Left hindlimb (tissue), 1 donor: ENCODE data around the gene HTR3E.
"Not testable (repeated sequence)": the region's sequence is repeated elsewhere in the genome, so short reads cannot be mapped to it uniquely, and the experiment has no call there.

Experiments used
- DNase-seq: peaks from one replicate; pipeline ENCODE4 v3.0.0-alpha.2; 2018

Gene HTR3E

DNA sequence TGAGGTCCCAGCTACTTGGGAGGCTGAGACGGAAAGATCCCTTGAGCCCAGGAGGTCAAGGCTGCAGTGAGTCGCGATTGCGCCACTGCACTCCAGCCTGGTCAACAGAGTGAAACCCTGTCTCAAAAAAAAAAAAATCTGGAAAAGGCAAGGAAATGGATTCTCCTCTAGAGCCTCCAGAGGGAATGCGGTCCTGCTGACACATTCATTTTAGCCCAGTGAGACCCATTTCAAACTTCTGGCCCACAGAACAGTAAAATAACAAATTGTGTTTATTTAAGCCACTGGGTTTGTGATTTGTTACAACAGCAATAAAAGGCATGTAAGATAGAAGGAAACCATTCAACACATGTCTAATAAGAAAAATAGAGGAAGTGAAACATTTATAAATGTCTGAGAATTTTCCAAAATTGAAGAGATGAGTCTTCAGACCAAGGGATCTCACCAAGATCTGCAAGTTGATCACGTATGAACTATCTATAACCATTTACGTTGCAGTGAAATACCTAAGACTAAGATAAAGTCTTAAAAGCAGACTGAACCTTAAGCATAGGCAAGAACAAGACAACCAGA, at the start of gene HTR3E:
Gene HTR3E (plus strand): TSS at position 254 of the 573 bp plus-strand sequence. CDS start 466 bp downstream, outside the sequence.
- DNase-seq = no peak

- no peak for DNase-seq
Measured at GRCh38 chr3:184050217-184050847, 46.5 kb upstream of the HTR3E start.

- DNase-seq = no peak
Measured at GRCh38 chr3:184052767-184053166, 44.1 kb upstream of the HTR3E start, which contains the start of gene HTR3C. HTR3C (plus strand) TSS chr3:184053047; CDS start chr3:184053081, 34 bp downstream.

DNA sequence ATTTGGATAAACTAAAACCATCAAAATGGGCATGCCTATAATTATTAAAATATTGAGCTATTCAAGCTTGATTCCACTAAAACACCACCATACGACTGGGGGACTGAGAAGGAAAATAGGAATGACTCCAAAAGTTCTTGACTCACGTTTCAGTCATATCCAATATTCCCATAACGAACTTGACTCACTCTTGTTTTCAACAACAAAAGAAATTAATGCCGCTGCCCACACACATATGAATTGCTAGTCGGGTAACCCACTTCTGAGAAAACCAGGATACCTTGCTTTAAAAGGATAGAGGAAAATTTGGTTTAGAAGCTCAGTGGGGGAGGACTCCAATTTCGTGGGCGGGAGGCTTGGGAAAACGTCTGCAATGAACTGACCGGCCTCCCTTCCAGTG, 38.8 kb upstream of the HTR3E start:
- DNase-seq = no peak

GRCh38 chr3:184059424-184059823, 37.4 kb upstream of the HTR3E start:
- DNase-seq = no peak

- DNase-seq = no peak
Measured at GRCh38 chr3:184062637-184063036, 34.2 kb upstream of the HTR3E start.

- no peak for DNase-seq
Measured at GRCh38 chr3:184066211-184066610, 30.7 kb upstream of the HTR3E start.

GRCh38 chr3:184067573-184068055, 29.2 kb upstream of the HTR3E start:
- no peak for DNase-seq

DNA sequence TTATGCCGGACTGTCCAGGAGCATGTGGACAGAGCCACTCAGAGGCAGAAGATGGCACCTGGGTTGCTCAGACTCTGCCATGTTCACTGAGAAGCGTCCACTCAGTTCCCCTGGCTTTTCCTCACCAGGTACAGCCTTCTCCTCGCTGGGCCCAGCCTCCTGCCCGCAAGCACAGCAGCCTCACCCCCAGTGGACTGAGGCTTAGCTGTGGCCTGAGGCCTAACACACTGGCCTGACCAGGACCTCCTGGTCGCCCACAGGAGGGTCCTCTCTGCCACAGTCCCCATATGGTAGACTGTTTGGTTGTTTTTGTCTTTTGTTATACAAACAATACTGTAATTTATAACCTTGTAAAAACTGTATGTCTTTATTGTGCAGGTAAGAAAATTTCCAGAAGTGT, 28.5 kb upstream of the HTR3E start:
- no peak for DNase-seq

- not testable (repeated sequence) for DNase-seq
Measured at GRCh38 chr3:184071142-184071541, 25.7 kb upstream of the HTR3E start.

DNA sequence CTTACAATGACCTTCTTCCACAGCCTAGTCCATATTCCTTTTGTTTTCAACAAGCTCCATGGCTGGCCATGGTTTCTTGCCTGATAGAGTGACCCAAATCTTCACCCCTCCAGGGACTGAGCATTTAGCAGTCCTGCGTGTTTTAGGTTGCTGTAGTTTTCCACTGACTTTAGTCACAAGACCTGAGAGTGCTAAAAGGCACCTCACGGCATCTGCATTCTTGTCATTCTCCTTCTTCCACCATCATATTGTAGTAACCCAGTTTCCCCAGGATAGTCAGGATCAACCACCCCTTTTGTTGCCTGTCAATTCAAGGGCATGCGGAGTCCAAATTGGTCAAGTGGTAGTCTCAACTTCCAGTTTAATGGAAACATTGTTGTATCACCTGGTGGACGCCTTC, 23.2 kb upstream of the HTR3E start:
- DNase-seq = no peak

- DNase-seq = no peak
Measured at GRCh38 chr3:184075901-184076300, 21.0 kb upstream of the HTR3E start.

DNA sequence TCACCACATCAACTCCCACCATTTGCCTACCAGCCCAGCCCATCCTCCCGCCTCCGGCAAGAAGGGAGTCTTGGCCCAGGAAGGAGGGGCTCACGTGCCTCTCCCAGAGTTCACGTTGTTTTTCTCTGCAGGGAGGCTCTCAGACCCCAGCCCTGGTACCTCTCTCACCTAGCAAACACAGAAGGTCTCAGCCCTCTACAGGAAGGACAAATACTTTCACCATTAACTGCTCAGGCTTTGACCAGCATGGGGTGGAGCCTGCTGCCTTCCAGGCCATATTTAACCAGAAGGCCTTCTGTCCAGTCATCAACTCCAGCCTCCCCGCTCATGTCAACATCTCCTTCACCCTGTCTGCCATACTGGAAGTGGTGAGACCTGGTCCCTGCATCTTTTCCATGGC, 19.0 kb upstream of the HTR3E start:
- DNase-seq = no peak

- no peak for DNase-seq
Measured at GRCh38 chr3:184078851-184079250, 18.0 kb upstream of the HTR3E start.

- DNase-seq = no peak
Measured at GRCh38 chr3:184081116-184081830, 15.6 kb upstream of the HTR3E start.

DNA sequence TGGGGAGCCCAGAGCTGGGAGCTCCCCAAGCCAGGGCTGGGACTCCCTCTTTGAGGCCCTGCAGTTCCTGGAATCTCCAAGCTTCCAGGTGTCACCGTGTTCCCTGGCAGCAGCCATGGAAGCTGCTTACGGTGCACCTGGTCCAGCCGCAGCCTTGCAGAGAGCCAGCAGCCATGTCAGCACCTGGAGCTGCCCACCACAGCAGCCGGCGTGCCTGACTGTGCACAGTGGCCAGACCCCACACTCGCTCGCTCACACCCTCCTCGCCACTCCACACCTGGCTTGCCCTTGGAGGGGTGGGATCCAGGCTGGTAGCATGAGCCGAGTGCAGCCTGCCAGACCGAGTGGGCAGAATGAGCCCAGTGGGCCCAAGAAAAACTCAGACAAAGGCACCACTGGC, 14.8 kb upstream of the HTR3E start:
- no peak for DNase-seq

DNA sequence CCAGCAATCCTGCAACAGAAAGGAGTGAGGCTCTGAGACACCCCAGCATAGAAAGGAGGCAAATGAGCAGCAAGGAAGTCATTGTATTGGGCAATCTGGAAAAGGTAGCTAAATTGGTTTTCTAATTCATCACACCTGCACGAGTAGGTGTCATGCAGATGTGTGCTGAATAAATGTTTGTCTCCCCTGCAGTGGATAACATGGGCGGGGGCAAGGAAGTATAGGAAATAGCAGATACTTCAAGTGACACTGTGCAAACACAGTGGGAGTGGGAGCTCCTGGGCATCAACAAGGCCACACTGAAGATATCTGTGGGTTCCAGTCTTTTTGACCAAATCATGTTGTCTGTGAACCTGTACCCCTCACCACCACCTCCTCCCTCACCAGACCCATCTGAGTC, 14.4 kb upstream of the HTR3E start:
- no peak for DNase-seq

- DNase-seq = no peak
Measured at GRCh38 chr3:184085389-184085852, 11.4 kb upstream of the HTR3E start.

DNA sequence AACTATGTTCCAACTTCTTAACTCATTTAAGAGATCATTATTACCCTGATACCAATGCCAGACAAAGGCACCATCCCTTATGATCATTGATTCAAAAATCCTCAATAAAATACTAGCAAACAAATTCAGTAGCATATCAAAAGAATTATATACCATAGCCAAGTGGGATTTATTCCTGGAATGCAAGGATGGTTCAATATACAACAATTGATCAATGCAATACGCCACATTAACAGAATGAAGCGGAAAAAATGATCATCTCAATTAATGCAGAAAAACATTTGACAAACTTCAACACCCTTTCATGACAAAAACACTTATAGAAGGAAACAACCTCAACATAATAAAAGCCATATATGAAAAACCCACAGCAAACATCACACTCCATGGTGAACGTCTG, 4.7 kb upstream of the HTR3E start:
- no peak for DNase-seq

DNA sequence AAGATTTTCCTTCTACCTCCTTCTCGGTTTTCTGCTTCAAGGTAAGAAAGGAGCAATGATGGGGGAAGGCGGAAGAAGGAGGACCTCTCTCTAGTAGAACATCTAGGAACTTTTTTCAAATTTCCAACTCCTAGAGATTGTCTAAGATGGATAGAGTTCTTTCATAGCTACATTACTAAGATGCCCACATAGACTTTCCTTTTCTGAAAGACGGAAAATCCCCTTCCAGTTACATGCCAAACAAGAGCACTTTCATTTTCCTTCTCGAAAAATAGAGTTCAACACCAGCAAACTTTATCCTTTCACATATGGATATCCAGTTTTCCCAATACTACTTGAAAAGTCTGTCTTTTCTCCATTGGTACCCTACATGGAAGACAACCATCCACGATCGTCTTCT, 692 bp downstream of the HTR3E start:
- DNase-seq = no peak

- no peak for DNase-seq
Measured at GRCh38 chr3:184099806-184100686, 3.2 kb downstream of the HTR3E start.

DNA sequence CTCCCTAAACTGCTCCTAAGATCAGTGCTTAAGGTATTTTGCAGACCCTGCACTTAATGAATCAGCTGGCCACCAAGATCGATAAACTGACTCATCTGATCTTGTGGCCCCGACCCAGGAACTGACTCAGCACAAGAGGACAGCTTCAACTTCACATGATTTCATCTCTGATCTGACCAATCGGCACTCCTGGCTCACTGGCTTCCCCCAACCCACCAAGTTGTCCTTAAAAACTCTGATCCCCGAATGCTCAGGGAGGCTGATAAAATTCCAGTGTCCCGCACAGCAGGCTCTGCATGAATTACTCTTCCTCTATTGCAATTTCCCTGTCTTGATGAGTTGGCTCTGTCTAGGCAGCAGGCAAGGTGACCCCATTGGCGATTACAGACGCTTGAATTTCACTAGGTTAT, 13.5 kb downstream of the HTR3E start:
- DNase-seq = no peak

DNA sequence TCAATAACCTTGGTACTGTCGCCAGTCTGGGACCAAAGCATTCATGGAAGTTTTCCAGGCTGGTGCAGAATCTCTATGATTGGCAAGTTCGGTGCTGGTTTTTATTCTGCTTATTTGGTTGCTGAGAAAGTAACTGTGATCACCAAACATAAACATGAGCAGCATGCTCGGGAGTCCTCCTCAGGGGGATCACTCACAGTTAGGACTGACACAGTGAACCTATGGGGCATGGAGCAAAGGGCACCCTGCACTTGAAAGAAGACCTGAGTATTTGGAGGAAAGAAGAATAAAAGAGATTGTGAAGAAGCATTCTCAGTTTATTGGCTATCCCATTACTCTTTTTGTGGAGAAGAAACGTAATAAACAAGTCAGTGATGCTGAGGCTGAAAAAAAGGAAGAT, 19.2 kb downstream of the HTR3E start:
- no peak for DNase-seq
